Gastroesophageal sphincter (tissue), 4 donors: ENCODE results near the gene EFL1. TPM values are rescaled to one million over a fixed set of nuclear protein-coding genes. Genes with fewer than 3 reads are reported as not detected.
"Not testable (repeated sequence)": the region's sequence is repeated elsewhere in the genome, so short reads cannot be mapped to it uniquely, and the experiment has no call there.

Experiments
- ATAC-seq: fragments of 150-250 bp; one replicate; pipeline ENCODE4 v1.9.1; 2016; ENCODE audit warnings: mild to moderate bottlenecking, moderate library complexity
- H3K27ac ChIP-seq, 4 donors: fragments of 200-600 bp; sonication (generic) in 3 of 4; 1 replicate in 3 of 4; 2 replicates in 1 of 4; pipeline ENCODE4 v1.5.1; 2016 to 2019
- H3K27me3 ChIP-seq: fragments of 200-600 bp; sonication (generic); one replicate; pipeline ENCODE4 v1.5.1; 2019
- H3K36me3 ChIP-seq, 2 donors: fragments of 200-600 bp; sonication (generic); one replicate each; pipeline ENCODE4 v1.5.1; 2019; ENCODE audit warnings: control low read depth in 1 of 2
- H3K4me1 ChIP-seq, 3 donors: fragments of 200-600 bp; sonication (generic); 1 replicate in 2 of 3; 2 replicates in 1 of 3; pipeline ENCODE4 v1.5.1; 2016 to 2019; ENCODE audit warnings: control low read depth in 2 of 3
- H3K4me3 ChIP-seq, 2 donors: fragments of 200-600 bp; sonication (generic); one replicate each; pipeline ENCODE4 v1.5.1; 2019; ENCODE audit warnings: mild to moderate bottlenecking in 1 of 2, moderate library complexity in 1 of 2
- H3K9me3 ChIP-seq, 3 donors: fragments of 200-600 bp; sonication (generic); one replicate each; pipeline ENCODE4 v1.5.1; 2017 to 2019; ENCODE audit warnings: control low read depth in 2 of 3
- CTCF ChIP-seq, 4 experiments: fragments of 200-600 bp in 2 of 4; fragments of 450-650 bp in 2 of 4; sonication (generic) in 1 of 4; IDR thresholded peaks; one replicate each; pipeline ENCODE4 v1.5.1; 2017 to 2019; ENCODE audit warnings: antibody characterized with exemption in 4 of 4, mild to moderate bottlenecking in 2 of 4, moderate library complexity in 2 of 4
- EP300 ChIP-seq: sonication (generic); formaldehyde crosslinking; IDR thresholded peaks from one replicate; pipeline ENCODE4 v1.6.1; 2017; ENCODE audit warnings: antibody characterized with exemption, mild to moderate bottlenecking
- POLR2A ChIP-seq, 2 donors: fragments of 450-650 bp; IDR thresholded peaks; one replicate each; pipeline ENCODE4 v1.6.1; 2017; ENCODE audit warnings: antibody characterized with exemption in 2 of 2, mild to moderate bottlenecking in 2 of 2, moderate library complexity in 1 of 2
- POLR2AphosphoS5 ChIP-seq: sonication (generic); formaldehyde crosslinking; IDR thresholded peaks from one replicate; pipeline ENCODE4 v1.6.1; 2017; ENCODE audit warnings: antibody characterized with exemption
- WGBS, 2 donors: methylation state at CpG; one replicate each; pipeline ENCODE4 v1.1.5; 2018; ENCODE audit warnings: low coverage in 1 of 2; 5-methylcytosine and 5-hydroxymethylcytosine counted together
- total RNA-seq, 4 donors: library from RNA; depleted of rRNA; stranded (reverse); fragments of >200 nt; gene quantifications; one replicate each; pipeline ENCODE4 v1.1.0, GENCODE V29; 2016

EFL1 gene
- total RNA-seq, 4 donors from 2014 or later: 12.1 to 17.7 (median 15.5) TPM

DNA sequence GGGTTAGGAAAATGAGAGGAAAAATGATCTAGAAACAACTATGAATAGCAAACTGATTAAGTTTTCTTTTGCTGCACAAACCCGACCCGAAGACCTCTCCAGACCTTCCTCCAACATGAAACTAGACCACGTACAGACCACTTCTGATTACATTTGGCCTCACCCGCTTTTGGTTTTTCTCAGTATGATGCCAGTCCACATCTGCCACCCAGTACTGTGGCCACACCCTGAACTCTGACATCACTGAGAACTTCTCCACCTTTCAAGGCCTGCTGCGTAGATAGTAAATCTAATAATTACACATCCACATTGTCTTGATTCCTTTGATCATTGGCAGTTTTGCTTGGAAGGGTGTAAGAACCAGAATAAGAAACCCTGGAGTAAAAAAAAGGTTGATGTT, 16.6 kb downstream of the EFL1 start:
- not testable (repeated sequence) for H3K27ac ChIP-seq, H3K27me3 ChIP-seq, H3K4me3 ChIP-seq, H3K9me3 ChIP-seq, ATAC-seq, H3K4me1 ChIP-seq
- WGBS, 2 donors: 92% methylated on average over 5 of the region's 5 CpGs
- peaks cover 0 to 38% of the 10 kb centered on the region in 2 donors for H3K36me3 ChIP-seq

GRCh38 chr15:82243644-82244043, 18.9 kb downstream of the EFL1 start:
- not testable (repeated sequence) for H3K4me1 ChIP-seq, H3K9me3 ChIP-seq, ATAC-seq, H3K4me3 ChIP-seq, H3K27me3 ChIP-seq, H3K27ac ChIP-seq
- WGBS, 2 donors: 78 to 83% methylated on average over 1 to 3 of the region's 5 CpGs
- peaks cover 0 to 54% of the 10 kb centered on the region in 2 donors for H3K36me3 ChIP-seq

DNA sequence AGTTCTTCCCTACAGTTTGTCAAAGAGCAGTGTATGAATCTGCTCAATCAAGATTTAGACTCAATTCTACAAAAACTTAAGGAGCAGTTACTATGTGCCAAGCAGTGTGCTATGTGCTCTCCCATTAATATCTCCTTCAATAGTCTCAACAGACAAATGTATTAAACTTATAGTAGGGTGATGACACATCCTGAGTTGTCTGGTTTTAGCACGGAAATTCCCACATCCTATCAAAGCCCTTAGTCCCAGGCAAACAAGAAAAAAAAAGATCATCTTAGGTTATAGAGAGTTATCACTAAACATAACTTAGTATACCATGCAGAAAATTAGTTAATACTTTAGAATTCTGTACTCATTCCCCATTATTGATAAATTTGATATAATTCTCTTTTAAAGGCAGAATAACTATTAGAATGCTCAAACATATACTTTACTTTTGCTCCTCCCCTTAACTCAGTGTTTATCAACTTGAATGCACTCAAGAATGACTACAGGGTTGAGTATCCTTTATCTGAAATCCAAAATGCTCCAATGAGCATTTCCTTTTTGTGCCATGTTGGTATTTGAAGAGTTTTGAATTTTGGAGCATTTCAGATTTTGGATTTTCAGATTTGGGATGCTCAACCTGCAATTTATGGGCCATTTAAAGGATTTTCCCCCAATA, 20.6 kb downstream of the EFL1 start:
- not testable (repeated sequence) for H3K9me3 ChIP-seq, H3K4me3 ChIP-seq, ATAC-seq, H3K4me1 ChIP-seq, H3K27ac ChIP-seq, H3K27me3 ChIP-seq
- WGBS, 2 donors: 75 to 100% methylated on average over 1 of the region's 1 CpG
- H3K36me3 ChIP-seq: peaks cover 0 to 63% of the 10 kb centered on the region in 2 donors

- Histone ChIP-seq H3K27me3 (no peaks in the 10 kb centered on the region), H3K9me3 (no peaks in the 10 kb centered on the region), H3K36me3 (peaks cover 0 to 57% of the 10 kb centered on the region in 2 donors), H3K4me3 (no peak overlapping the region), H3K27ac (no peak overlapping the region), H3K4me1 (no peaks in the 10 kb centered on the region)
- TF ChIP-seq POLR2AphosphoS5: no peak
- TF ChIP-seq POLR2A (IDR thresholded peaks at IDR 0.05): no peak
- TF ChIP-seq EP300: no peak
- TF ChIP-seq CTCF (IDR thresholded peaks at IDR 0.05): no peak
- WGBS, 2 donors: 90 to 93% methylated on average over 5 of the region's 5 CpGs
- ATAC-seq: no peak
Measured at GRCh38 chr15:82239685-82240391, 22.7 kb downstream of the EFL1 start.

- not testable (repeated sequence) for H3K9me3 ChIP-seq, H3K27me3 ChIP-seq, H3K4me3 ChIP-seq, ATAC-seq, H3K4me1 ChIP-seq, H3K27ac ChIP-seq
- 49 to 54% methylated on average over 2 of the region's 3 CpGs for WGBS, 2 donors
- peaks cover 0 to 49% of the 10 kb centered on the region in 2 donors for H3K36me3 ChIP-seq
Measured at GRCh38 chr15:82237944-82238534, 24.5 kb downstream of the EFL1 start.

DNA sequence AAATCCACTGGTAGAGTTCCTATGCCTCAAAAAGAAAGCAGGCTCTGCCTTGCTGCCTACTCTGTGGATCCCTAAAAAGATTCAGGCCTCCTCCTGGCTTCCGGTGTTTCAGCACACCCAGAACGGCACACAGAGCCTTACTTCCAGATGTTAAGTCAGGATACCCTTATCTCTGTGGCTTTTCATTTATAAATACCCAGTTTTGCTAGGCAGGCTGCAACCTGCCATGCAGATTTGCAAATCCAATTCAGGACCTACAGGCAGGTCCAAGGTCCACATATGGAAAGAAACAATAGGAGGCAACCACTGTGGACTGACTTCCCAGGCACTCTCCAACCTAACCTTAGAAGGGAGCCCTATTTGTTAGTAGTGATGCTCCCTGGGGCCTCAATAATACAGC, 30.7 kb downstream of the EFL1 start:
- Histone ChIP-seq H3K9me3 (no peaks in the 10 kb centered on the region), H3K27ac (no peak overlapping the region), H3K4me1 (no peaks in the 10 kb centered on the region), H3K27me3 (no peaks in the 10 kb centered on the region), H3K36me3 (peaks cover 0 to 45% of the 10 kb centered on the region in 2 donors), H3K4me3 (no peak overlapping the region)
- TF ChIP-seq POLR2AphosphoS5 (no peak), POLR2A (IDR thresholded peaks at IDR 0.05) (no peak), CTCF (IDR thresholded peaks at IDR 0.05) (no peak), EP300 (no peak)
- 100% methylated on average over 1 of the region's 2 CpGs; no CpG with 5 or more reads in 1 of the 2 donors for WGBS, 2 donors
- no peak for ATAC-seq

DNA sequence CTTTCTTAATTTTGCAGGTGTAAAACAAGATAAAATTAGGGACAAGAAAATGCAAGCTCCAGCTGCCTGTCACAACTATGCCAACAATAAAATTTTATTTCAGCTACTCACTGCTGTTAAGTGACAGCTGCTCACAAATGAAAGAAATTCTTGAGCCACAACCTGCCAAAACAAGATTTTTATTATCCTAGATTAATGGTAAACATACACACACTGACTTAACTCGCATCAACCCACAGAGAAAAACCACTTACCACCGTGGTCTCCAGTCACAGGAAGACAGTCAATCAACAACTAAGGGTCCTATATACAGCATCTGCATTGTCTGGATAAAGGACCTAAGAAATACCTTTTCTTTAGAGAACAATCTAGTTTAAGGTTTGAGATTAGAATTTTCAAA, 31.3 kb downstream of the EFL1 start:
- TF ChIP-seq CTCF (IDR thresholded peaks at IDR 0.05) (no peak), POLR2AphosphoS5 (no peak)
- WGBS, 2 donors: 36 to 37% methylated on average over 2 of the region's 2 CpGs
- Histone ChIP-seq H3K36me3 (peaks cover 0 to 49% of the 10 kb centered on the region in 2 donors), H3K4me3 (no peak overlapping the region), H3K27me3 (no peaks in the 10 kb centered on the region), H3K9me3 (no peaks in the 10 kb centered on the region), H3K4me1 (no peaks in the 10 kb centered on the region), H3K27ac (no peak overlapping the region)
- no peak for ATAC-seq
